SK-N-SH (cell line): ENCODE data around the gene GRB2. TPM values are rescaled to one million over a fixed set of nuclear protein-coding genes. Genes with fewer than 3 reads are reported as not detected.

ENCODE experiments used
- CTCF ChIA-PET: fragments of 300-600, 350-600 bp; formaldehyde crosslinking; extraction: SDS; loops from one replicate; lab custom pipeline; 2021; lab: Yijun Ruan, JAX
- POLR2A ChIA-PET: fragments of 350-600 bp; sonication (Branson Sonifier 250); formaldehyde crosslinking; extraction: SDS; loops from one replicate; lab custom pipeline; 2020; ENCODE audit warnings: antibody characterized with exemption, inconsistent platforms; lab: Yijun Ruan, JAX
- DNase-seq: peaks from one replicate; pipeline ENCODE4 v3.0.0; 2012
- H2AFZ ChIP-seq: fragments of 200-600 bp; sonication (generic); 2 replicates; pipeline ENCODE4 v1.8.1; 2016; ENCODE audit warnings: antibody characterized with exemption, mild to moderate bottlenecking, low read depth
- H3F3A ChIP-seq: fragments of 200-600 bp; sonication (generic); replicated peaks from 2 replicates; pipeline ENCODE3; 2016; ENCODE audit warnings: antibody characterized with exemption, mild to moderate bottlenecking; ENCODE audit not compliant: insufficient read depth
- H3K27ac ChIP-seq, 2 experiments: fragments of 200-500 bp in 1 of 2; fragments of 200-600 bp in 1 of 2; sonication (Bioruptor generic) in 1 of 2; sonication (generic), shearing (Covaris generic) in 1 of 2; 2 replicates each; pipeline versions ENCODE4 v1.5.1 to v1.6.1; 2014 to 2016; ENCODE audit warnings: low read depth in 2 of 2, inconsistent platforms in 1 of 2, low read length in 1 of 2, mild to moderate bottlenecking in 1 of 2, mixed read lengths in 1 of 2
- H3K27me3 ChIP-seq: fragments of 200-600 bp; sonication (generic), shearing (Covaris generic); 2 replicates; pipeline ENCODE4 v1.6.1; 2016; ENCODE audit warnings: mixed run types; ENCODE audit not compliant: insufficient read depth
- H3K36me3 ChIP-seq, 2 experiments: fragments of 200-500 bp in 1 of 2; fragments of 200-600 bp in 1 of 2; sonication (Bioruptor generic) in 1 of 2; sonication (generic) in 1 of 2; replicated peaks in 1 of 2; 2 replicates each; pipeline versions ENCODE3 to v1.5.1; 2014 to 2016; ENCODE audit warnings: low read length in 1 of 2, mild to moderate bottlenecking in 1 of 2; ENCODE audit not compliant: insufficient read depth in 2 of 2, control insufficient read depth in 1 of 2
- H3K4me1 ChIP-seq, 2 experiments: fragments of 200-500 bp in 1 of 2; fragments of 200-600 bp in 1 of 2; sonication (Bioruptor generic) in 1 of 2; sonication (generic), shearing (Covaris generic) in 1 of 2; 2 replicates each; pipeline versions ENCODE4 v1.5.1 to v1.6.1; 2014 to 2016; ENCODE audit warnings: low read depth in 1 of 2, low read length in 1 of 2, mixed run types in 1 of 2; ENCODE audit not compliant: insufficient read depth in 2 of 2, control insufficient read depth in 1 of 2
- H3K4me2 ChIP-seq: fragments of 200-600 bp; sonication (generic), shearing (Covaris generic); 2 replicates; pipeline ENCODE4 v1.6.1; 2017; ENCODE audit warnings: mixed run types
- H3K4me3 ChIP-seq, 2 experiments: fragments of 200-500 bp in 1 of 2; fragments of 200-600 bp in 1 of 2; sonication (Bioruptor generic) in 1 of 2; sonication (generic), shearing (Covaris generic) in 1 of 2; 2 replicates each; pipeline versions ENCODE4 v1.5.1 to v1.8.1; 2014 to 2016; ENCODE audit warnings: low read depth in 2 of 2, inconsistent platforms in 1 of 2, low read length in 1 of 2, mild to moderate bottlenecking in 1 of 2, mixed read lengths in 1 of 2, moderate library complexity in 1 of 2
- H3K79me2 ChIP-seq: fragments of 200-600 bp; sonication (generic); 2 replicates; pipeline ENCODE4 v1.8.1; 2017; ENCODE audit warnings: mild to moderate bottlenecking; ENCODE audit not compliant: insufficient read depth
- H3K9ac ChIP-seq: fragments of 200-600 bp; sonication (generic); 2 replicates; pipeline ENCODE4 v1.6.1; 2017; ENCODE audit warnings: mixed run types
- H3K9me2 ChIP-seq: fragments of 200-600 bp; sonication (generic); 2 replicates; pipeline ENCODE4 v1.6.1; 2017; ENCODE audit warnings: mixed run types
- H3K9me3 ChIP-seq: fragments of 200-600 bp; sonication (generic); 2 replicates; pipeline ENCODE4 v1.6.1; 2017; ENCODE audit warnings: mixed run types, mild to moderate bottlenecking, moderate library complexity
- H4K20me1 ChIP-seq: fragments of 200-600 bp; sonication (generic); 2 replicates; pipeline ENCODE4 v1.6.1; 2017; ENCODE audit warnings: mild to moderate bottlenecking, mixed run types; ENCODE audit not compliant: insufficient read depth
- CHD2 ChIP-seq: fragments of 150-350 bp; IDR thresholded peaks from 2 replicates; pipeline ENCODE4 v1.6.1; 2018; ENCODE audit warnings: low read length; ENCODE audit not compliant: partially characterized antibody
- CTCF ChIP-seq: fragments of 200-600 bp; sonication (generic); IDR thresholded peaks from 2 replicates; pipeline ENCODE4 v1.6.1; 2017; ENCODE audit warnings: antibody characterized with exemption, mild to moderate bottlenecking, moderate library complexity
- ELF1 ChIP-seq: IDR thresholded peaks from 2 replicates; pipeline ENCODE4 v1.4.0; 2012
- EZH2phosphoT487 ChIP-seq: fragments of 200-600 bp; sonication (generic); IDR thresholded peaks from 2 replicates; pipeline ENCODE4 v1.6.1; 2017; ENCODE audit warnings: low read depth, mixed run types, mild to moderate bottlenecking, antibody characterized with exemption, moderate library complexity, borderline replicate concordance
- FOXM1 ChIP-seq: IDR thresholded peaks from 2 replicates; pipeline ENCODE4 v1.4.0; 2012; ENCODE audit warnings: low read depth, mild to moderate bottlenecking
- GABPA ChIP-seq: IDR thresholded peaks from 2 replicates; pipeline ENCODE4 v1.4.0; 2012; ENCODE audit warnings: low read depth, mild to moderate bottlenecking
- GATA2 ChIP-seq: sonication (generic); formaldehyde crosslinking; IDR thresholded peaks from 2 replicates; pipeline ENCODE4 v1.5.0; 2020; ENCODE audit warnings: mild to moderate bottlenecking, missing genetic modification reagents
- IRF3 ChIP-seq: fragments of 150-350 bp; IDR thresholded peaks from 2 replicates; pipeline ENCODE4 v1.6.1; 2016; ENCODE audit warnings: mild to moderate bottlenecking, low read depth, low read length
- JUND ChIP-seq: IDR thresholded peaks from 2 replicates; pipeline ENCODE4 v1.4.0; 2012
- NFIC ChIP-seq: IDR thresholded peaks from 2 replicates; pipeline ENCODE4 v1.4.0; 2012; ENCODE audit warnings: borderline replicate concordance
- POLR2AphosphoS5 ChIP-seq: IDR thresholded peaks from 2 replicates; pipeline ENCODE4 v1.6.1; 2012; ENCODE audit warnings: low read depth, low read length
- REST ChIP-seq: IDR thresholded peaks from 2 replicates; pipeline ENCODE4 v1.6.1; 2012; ENCODE audit warnings: mild to moderate bottlenecking, low read depth, low read length, moderate library complexity
- RXRA ChIP-seq: IDR thresholded peaks from 2 replicates; pipeline ENCODE4 v1.4.0; 2012; ENCODE audit warnings: low read depth, mild to moderate bottlenecking, borderline replicate concordance
- SIN3A ChIP-seq: IDR thresholded peaks from 2 replicates; pipeline ENCODE4 v1.6.1; 2012; ENCODE audit warnings: low read depth, mild to moderate bottlenecking, low read length, moderate library complexity, borderline replicate concordance
- TAF1 ChIP-seq: IDR thresholded peaks from 2 replicates; pipeline ENCODE4 v1.6.1; 2012; ENCODE audit warnings: low read depth, mild to moderate bottlenecking, low read length, moderate library complexity, borderline replicate concordance
- TCF12 ChIP-seq: IDR thresholded peaks from 2 replicates; pipeline ENCODE4 v1.4.0; 2012
- TEAD4 ChIP-seq: IDR thresholded peaks from 2 replicates; pipeline ENCODE4 v1.4.0; 2012; ENCODE audit warnings: mild to moderate bottlenecking, borderline replicate concordance; ENCODE audit not compliant: insufficient read depth
- YY1 ChIP-seq: IDR thresholded peaks from 2 replicates; pipeline ENCODE4 v1.4.0; 2012; ENCODE audit warnings: low read depth, mild to moderate bottlenecking
- WGBS: methylation state at CpG from one replicate; pipeline ENCODE4 v1.1.6; 2017; ENCODE audit warnings: low lambda C conversion rate; 5-methylcytosine and 5-hydroxymethylcytosine counted together
- polyA plus RNA-seq, 3 experiments: library from polyadenylated mRNA; depleted of rRNA; stranded (reverse); fragments of >200 nt; gene quantifications; 2 replicates each; pipeline ENCODE4 v1.2.3, GENCODE V29; 2012
- TF ChIP-seq, protein P1 (sequence below): IDR thresholded peaks from 2 replicates; pipeline ENCODE4 v1.4.0; 2012; ENCODE audit warnings: low read depth, borderline replicate concordance
- TF ChIP-seq, protein P2 (sequence below): IDR thresholded peaks from 2 replicates; pipeline ENCODE4; 2012

GRB2 gene
- polyA plus RNA-seq, 1 of the 3 experiments (the other 2 are of a cell fraction) = 89.6 TPM

DNA sequence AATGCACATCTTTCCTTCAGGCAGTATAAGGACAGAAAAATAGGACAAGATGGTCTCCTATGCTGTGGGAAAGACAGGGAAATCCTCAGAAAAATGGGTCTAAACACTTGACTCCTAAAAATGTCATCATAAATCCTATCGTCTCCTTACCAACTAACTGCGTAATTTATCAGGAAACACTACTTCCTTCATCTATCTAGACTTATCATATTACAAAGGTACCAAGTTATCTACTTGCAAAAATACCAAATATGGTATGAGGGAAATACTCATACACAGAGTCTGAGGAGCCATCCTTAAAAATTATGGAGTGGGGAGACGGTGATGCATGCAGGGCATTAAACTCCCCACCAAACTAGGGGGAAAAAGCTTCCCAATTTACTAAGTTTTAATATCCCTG is 44.1 kb downstream of the GRB2 start (continued):
- TF ChIP-seq ELF1 (no peak), CHD2 (no peak), EZH2phosphoT487 (no peak), FOXM1 (no peak), JUND (no peak), IRF3 (no peak), GATA2 (no peak)
- TF ChIP-seq, protein P1, sequence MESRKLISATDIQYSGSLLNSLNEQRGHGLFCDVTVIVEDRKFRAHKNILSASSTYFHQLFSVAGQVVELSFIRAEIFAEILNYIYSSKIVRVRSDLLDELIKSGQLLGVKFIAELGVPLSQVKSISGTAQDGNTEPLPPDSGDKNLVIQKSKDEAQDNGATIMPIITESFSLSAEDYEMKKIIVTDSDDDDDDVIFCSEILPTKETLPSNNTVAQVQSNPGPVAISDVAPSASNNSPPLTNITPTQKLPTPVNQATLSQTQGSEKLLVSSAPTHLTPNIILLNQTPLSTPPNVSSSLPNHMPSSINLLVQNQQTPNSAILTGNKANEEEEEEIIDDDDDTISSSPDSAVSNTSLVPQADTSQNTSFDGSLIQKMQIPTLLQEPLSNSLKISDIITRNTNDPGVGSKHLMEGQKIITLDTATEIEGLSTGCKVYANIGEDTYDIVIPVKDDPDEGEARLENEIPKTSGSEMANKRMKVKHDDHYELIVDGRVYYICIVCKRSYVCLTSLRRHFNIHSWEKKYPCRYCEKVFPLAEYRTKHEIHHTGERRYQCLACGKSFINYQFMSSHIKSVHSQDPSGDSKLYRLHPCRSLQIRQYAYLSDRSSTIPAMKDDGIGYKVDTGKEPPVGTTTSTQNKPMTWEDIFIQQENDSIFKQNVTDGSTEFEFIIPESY = no peak

DNA sequence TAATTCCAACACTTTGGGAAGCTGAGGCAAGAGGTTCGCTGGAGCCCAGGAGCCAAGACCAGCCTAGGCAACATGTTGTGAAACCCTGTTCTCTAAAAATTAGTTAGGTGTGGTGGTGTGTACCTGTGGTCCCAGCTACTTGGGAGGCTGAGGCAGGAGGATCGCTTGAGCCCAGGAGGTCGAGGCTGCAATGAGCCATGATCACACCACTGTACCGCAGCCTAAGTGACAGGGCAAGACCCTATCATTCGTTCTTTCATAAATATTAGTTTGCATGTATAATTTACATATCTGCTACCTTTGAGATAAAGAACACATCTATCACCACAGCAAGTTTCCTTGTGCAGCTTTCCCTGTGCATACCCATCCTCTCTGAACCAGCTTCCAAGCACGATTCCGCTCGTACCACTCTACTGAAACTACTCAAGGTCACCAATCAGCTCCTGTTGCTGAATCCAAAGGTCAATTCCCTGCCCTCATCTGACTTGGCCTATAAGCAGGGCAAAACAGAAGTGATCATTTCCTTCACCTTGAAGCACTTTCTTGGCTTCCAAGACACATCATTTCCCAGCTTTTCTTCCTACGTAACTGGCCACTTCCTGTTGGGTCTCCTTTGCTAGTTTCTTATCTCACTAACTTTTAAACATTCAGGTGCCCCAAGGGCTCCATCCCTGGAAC is 49.1 kb downstream of the GRB2 start:
- peaks cover 92% of the 10 kb centered on the region for H3K79me2 ChIP-seq
- TF ChIP-seq TCF12 = no peak
- TF ChIP-seq GABPA = no peak
- TF ChIP-seq SIN3A = no peak
- TF ChIP-seq YY1 = no peak
- no peak for TF ChIP-seq REST
- no peak for TF ChIP-seq IRF3
- no peak for TF ChIP-seq RXRA
- no peak for TF ChIP-seq TAF1
- TF ChIP-seq, protein P2, sequence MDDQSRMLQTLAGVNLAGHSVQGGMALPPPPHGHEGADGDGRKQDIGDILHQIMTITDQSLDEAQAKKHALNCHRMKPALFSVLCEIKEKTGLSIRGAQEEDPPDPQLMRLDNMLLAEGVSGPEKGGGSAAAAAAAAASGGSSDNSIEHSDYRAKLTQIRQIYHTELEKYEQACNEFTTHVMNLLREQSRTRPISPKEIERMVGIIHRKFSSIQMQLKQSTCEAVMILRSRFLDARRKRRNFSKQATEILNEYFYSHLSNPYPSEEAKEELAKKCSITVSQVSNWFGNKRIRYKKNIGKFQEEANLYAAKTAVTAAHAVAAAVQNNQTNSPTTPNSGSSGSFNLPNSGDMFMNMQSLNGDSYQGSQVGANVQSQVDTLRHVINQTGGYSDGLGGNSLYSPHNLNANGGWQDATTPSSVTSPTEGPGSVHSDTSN = no peak
- no peak for TF ChIP-seq CTCF
- no peak for TF ChIP-seq TEAD4
- no peak for TF ChIP-seq POLR2AphosphoS5
- no peak for TF ChIP-seq NFIC
- TF ChIP-seq EZH2phosphoT487 = no peak

More for the DNA sequence above, 49.1 kb downstream of the GRB2 start:
- Histone ChIP-seq H3K4me2 (no peak overlapping the region), H3K27me3 (no peaks in the 10 kb centered on the region), H3K9ac (no peak overlapping the region), H2AFZ (no peak overlapping the region), H3K36me3 (peaks cover 0 to 9% of the 10 kb centered on the region in 2 experiments), H3K9me2 (no peaks in the 10 kb centered on the region), H3K4me1 (peaks cover 0 to 6% of the 10 kb centered on the region in 2 experiments; a peak in 2 of 4 replicates), H3K27ac (no peak overlapping the region), H4K20me1 (peaks cover 66% of the 10 kb centered on the region), H3F3A (no peaks in the 10 kb centered on the region), H3K9me3 (no peaks in the 10 kb centered on the region), H3K4me3 (no peak overlapping the region)
- 86% methylated on average over 9 of the region's 9 CpGs for WGBS
- DNase-seq = no peak
- CTCF ChIA-PET = interaction anchor here (0.7 to 1.0 kb wide), 2 partner anchors 47 to 56 kb away, joined by 3 read pairs; no protein-coding TSS in a partner anchor
- POLR2A ChIA-PET = interaction anchor here (1.0 kb wide), 1 partner anchor 37 kb away, joined by 3 read pairs; no protein-coding TSS in a partner anchor
